Kidney (tissue), 14 donors: Measurements from ENCODE around the gene ZNF555. TPM values are rescaled to one million over a fixed set of nuclear protein-coding genes. Genes with fewer than 3 reads are reported as not detected.

ENCODE experiments used
- DNase-seq, 5 donors: peaks; one replicate each; pipeline ENCODE4 v3.0.0-alpha.2; 2013 to 2020
- FAIRE-seq: peaks from 2 replicates; lab custom pipeline; 2012; peaks lifted over from hg19 to GRCh38; lab: Jason Lieb, UNC
- H3K27ac ChIP-seq, 2 donors: one replicate each; pipeline ENCODE4 v1.7.0; 2013; ENCODE audit warnings: low read depth in 2 of 2, low read length in 2 of 2, inconsistent platforms in 1 of 2
- H3K27me3 ChIP-seq: one replicate; pipeline ENCODE4 v1.7.1; 2013; ENCODE audit warnings: low read length, inconsistent platforms; ENCODE audit not compliant: control insufficient read depth, insufficient read depth
- H3K36me3 ChIP-seq, 3 donors: one replicate each; pipeline versions ENCODE4 v1.7.0 to v1.7.1; 2013; ENCODE audit warnings: low read length in 3 of 3, control low read depth in 1 of 3, inconsistent platforms in 1 of 3; ENCODE audit not compliant: insufficient read depth in 3 of 3, control insufficient read depth in 2 of 3
- H3K4me1 ChIP-seq, 3 donors: one replicate each; pipeline versions ENCODE4 v1.7.0 to v1.7.1; 2013; ENCODE audit warnings: low read length in 3 of 3, inconsistent platforms in 1 of 3, low read depth in 1 of 3; ENCODE audit not compliant: control insufficient read depth in 2 of 3, insufficient read depth in 2 of 3
- H3K4me3 ChIP-seq, 3 donors: one replicate each; pipeline versions ENCODE4 v1.7.0 to v1.8.1; 2013; ENCODE audit warnings: low read length in 3 of 3, control low read depth in 1 of 3, inconsistent platforms in 1 of 3
- H3K9ac ChIP-seq, 3 donors: one replicate each; pipeline versions ENCODE4 v1.7.0 to v1.7.1; 2013; ENCODE audit warnings: low read length in 3 of 3, control low read depth in 1 of 3, inconsistent platforms in 1 of 3
- H3K9me3 ChIP-seq, 3 donors: one replicate each; pipeline versions ENCODE4 v1.7.0 to v1.7.1; 2013; ENCODE audit warnings: low read length in 3 of 3, control low read depth in 1 of 3, inconsistent platforms in 1 of 3; ENCODE audit not compliant: control insufficient read depth in 2 of 3, insufficient read depth in 1 of 3
- CTCF ChIP-seq: IDR thresholded peaks from 3 replicates; pipeline ENCODE4 v1.5.1; 2012; ENCODE audit warnings: mild to moderate bottlenecking, moderate library complexity, borderline replicate concordance; ENCODE audit not compliant: insufficient read depth; ENCODE audit errors: extremely low read depth
- intact Hi-C: fragments of 100-400 bp; cut with DNase I; formaldehyde crosslinking; loops from one replicate; pipeline ENCODE4 v1.11.1; 2022
- polyA plus RNA-seq: library from polyadenylated mRNA; stranded (reverse); fragments of 350-450 nt; fragmentation: Illumina TruSeq; extraction: RNeasy Lipid Tissue Mini Kit (QIAGEN cat#74804); gene quantifications from one replicate; pipeline ENCODE4 v1.2.3, GENCODE V29; 2014; ENCODE audit warnings: low read depth, low replicate concordance; ENCODE audit not compliant: insufficient read depth
- total RNA-seq: library from RNA; stranded (reverse); fragmentation: NEBNext Ultra II Directional; extraction: Animal tissue kit (Norgen Biotek cat#: 25700); gene quantifications from one replicate; pipeline ENCODE4 v1.2.1, GENCODE V29; 2021
- donor health status: control.
- donor health status: control.
- donor health status: control.
- donor health status: control.
- donor health status: control.
- donor health status: DM: yes; HTN: yes; CAD: no.
- donor health status: Normal renal cell carcinoma (clear cell type).

Gene ZNF555
- total and polyA plus RNA-seq, 2 donors from 2014 or later = 3.9 to 9.8 TPM

GRCh38 chr19:2823646-2824045, 17.6 kb upstream of the ZNF555 start:
- no peak for FAIRE-seq
- H3K9me3 ChIP-seq = peaks cover 0 to 2% (median 0%) of the 10 kb centered on the region in 3 donors
- no peak for TF ChIP-seq CTCF
- H3K36me3 ChIP-seq = peaks cover 0 to 9% (median 3%) of the 10 kb centered on the region in 3 donors
- no peak overlapping the region for H3K27ac ChIP-seq
- peaks cover 0 to 3% (median 0%) of the 10 kb centered on the region in 3 donors for H3K4me1 ChIP-seq
- intact Hi-C loops = no loop called here
- no peaks in the 10 kb centered on the region for H3K27me3 ChIP-seq
- H3K4me3 ChIP-seq = no peak overlapping the region
- no peak overlapping the region for H3K9ac ChIP-seq
- no peak for DNase-seq

- Histone ChIP-seq H3K9ac (no peak overlapping the region), H3K27me3 (no peaks in the 10 kb centered on the region), H3K36me3 (peaks cover 0 to 9% (median 3%) of the 10 kb centered on the region in 3 donors), H3K4me3 (no peak overlapping the region), H3K27ac (no peak overlapping the region), H3K4me1 (peaks cover 0 to 3% (median 0%) of the 10 kb centered on the region in 3 donors), H3K9me3 (peaks cover 0 to 2% (median 0%) of the 10 kb centered on the region in 3 donors)
- DNase-seq = no peak
- intact Hi-C loops = no loop called here
- FAIRE-seq = no peak
- TF ChIP-seq CTCF = no peak
These were observed 17.1 kb upstream of the ZNF555 start for GRCh38 chr19:2824129-2824528.

- H3K36me3 ChIP-seq = peaks cover 0 to 9% (median 4%) of the 10 kb centered on the region in 3 donors
- no peak overlapping the region for H3K9ac ChIP-seq
- intact Hi-C loops = no loop called here
- H3K27me3 ChIP-seq = no peaks in the 10 kb centered on the region
- no peak for DNase-seq
- no peaks in the 10 kb centered on the region for H3K4me1 ChIP-seq
- FAIRE-seq = no peak
- no peak overlapping the region for H3K27ac ChIP-seq
- H3K4me3 ChIP-seq = no peak overlapping the region
- H3K9me3 ChIP-seq = peaks cover 0 to 9% (median 4%) of the 10 kb centered on the region in 3 donors
- no peak for TF ChIP-seq CTCF
These were observed 14.3 kb upstream of the ZNF555 start for GRCh38 chr19:2827022-2827421.
